ENCODE results near the gene OPN1LW. TPM values are rescaled to one million over a fixed set of nuclear protein-coding genes. Genes with fewer than 3 reads are reported as not detected.

OPN1LW gene
- total and polyA plus RNA-seq, 4 donors = not detected

DNA sequence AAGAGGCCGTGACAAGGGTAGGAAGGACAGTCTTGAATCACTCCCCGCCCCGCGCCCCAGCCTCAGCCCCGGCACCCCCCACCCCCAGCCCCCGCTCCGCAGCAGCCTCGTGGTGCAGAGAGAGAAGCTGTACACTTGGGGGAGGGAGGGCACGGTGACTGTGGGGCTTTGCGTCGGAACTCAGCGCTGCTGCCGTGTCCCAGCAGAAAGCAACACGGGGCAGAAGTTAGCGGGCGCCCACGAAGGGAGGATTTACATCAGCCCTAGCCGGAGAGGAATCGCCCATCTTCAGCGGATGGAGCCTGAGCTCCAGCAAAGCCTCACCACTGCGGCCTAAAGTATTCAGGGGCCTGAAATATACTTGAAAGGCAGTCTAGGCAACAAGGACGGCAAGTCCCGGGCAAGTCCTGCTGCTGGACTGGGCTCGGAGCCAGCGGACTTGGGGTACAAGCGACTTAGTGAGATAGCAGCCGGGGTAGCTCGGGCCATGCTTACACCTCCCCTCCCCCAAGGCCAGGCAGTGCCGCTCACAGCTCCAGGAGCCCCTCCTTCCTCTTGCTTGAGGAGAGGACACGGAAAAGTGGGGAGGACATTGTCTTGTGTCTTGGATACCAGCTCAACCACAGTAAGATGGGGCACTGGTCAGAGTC lies 18.5 kb upstream of the OPN1LW start:
- Histone ChIP-seq H3K36me3 (ENCODE audit: control insufficient read depth in 1 of 2, insufficient read depth in 2 of 2, low read length in 1 of 2) (no peaks in the 10 kb centered on the region), H3K4me1 (ENCODE audit: control insufficient read depth in 1 of 2, insufficient read depth in 2 of 2, low read length in 2 of 2) (no peaks in the 10 kb centered on the region), H3K9me3 (ENCODE audit: control insufficient read depth, low read length) (no peaks in the 10 kb centered on the region), H3K4me3 (ENCODE audit: low read length in 2 of 2) (no peak overlapping the region), H3K27ac (ENCODE audit: low read depth in 1 of 2, low read length in 2 of 2) (no peak overlapping the region), H3K27me3 (ENCODE audit: control insufficient read depth in 1 of 2, insufficient read depth in 2 of 2, low read length in 1 of 2) (no peaks in the 10 kb centered on the region)
- 75 to 77% methylated on average over 30 of the region's 30 CpGs for WGBS, 2 donors
- peak in 1 of 2 donors; percentile 69 for DNase-seq
- no peak for ATAC-seq (ENCODE audit: low FRiP score)
- intact Hi-C loops (cut with DNase I) = no loop called here

- Histone ChIP-seq H3K4me1 (ENCODE audit: control insufficient read depth in 1 of 2, insufficient read depth in 2 of 2, low read length in 2 of 2) (no peaks in the 10 kb centered on the region), H3K27ac (ENCODE audit: low read depth in 1 of 2, low read length in 2 of 2) (no peak overlapping the region), H3K27me3 (ENCODE audit: control insufficient read depth in 1 of 2, insufficient read depth in 2 of 2, low read length in 1 of 2) (no peaks in the 10 kb centered on the region), H3K36me3 (ENCODE audit: control insufficient read depth in 1 of 2, insufficient read depth in 2 of 2, low read length in 1 of 2) (no peaks in the 10 kb centered on the region), H3K4me3 (ENCODE audit: low read length in 2 of 2) (no peak overlapping the region), H3K9me3 (ENCODE audit: control insufficient read depth, low read length) (no peaks in the 10 kb centered on the region)
- DNase-seq (peak in 1 of 2 donors; percentile 64), ATAC-seq (ENCODE audit: low FRiP score) (no peak)
- WGBS, 2 donors = 94 to 97% methylated on average over 11 of the region's 11 CpGs
- intact Hi-C loops (cut with DNase I) = no loop called here
Measured at GRCh38 chrX:154126101-154126500, 17.9 kb upstream of the OPN1LW start.

DNA sequence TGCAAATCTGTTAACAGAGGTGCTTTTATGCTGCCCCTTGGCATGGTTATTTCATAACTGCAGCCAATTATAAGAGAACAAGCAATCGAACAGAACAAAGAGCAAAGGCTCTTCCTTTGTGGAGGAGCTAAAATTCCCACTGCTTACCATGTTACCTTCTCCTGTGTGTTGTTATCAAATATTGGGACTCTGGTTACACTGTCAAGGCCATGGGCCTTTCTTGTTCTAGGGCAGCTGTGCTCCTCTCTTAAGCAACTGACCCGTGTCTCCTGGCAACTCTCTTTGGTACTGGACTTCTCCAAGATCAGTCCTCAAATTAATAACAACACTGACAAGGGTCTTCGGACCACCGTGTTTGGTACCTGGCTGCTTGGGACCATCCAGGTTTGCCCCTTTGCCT lies 12.1 kb upstream of the OPN1LW start:
- intact Hi-C loops (cut with DNase I) = no loop called here

DNA sequence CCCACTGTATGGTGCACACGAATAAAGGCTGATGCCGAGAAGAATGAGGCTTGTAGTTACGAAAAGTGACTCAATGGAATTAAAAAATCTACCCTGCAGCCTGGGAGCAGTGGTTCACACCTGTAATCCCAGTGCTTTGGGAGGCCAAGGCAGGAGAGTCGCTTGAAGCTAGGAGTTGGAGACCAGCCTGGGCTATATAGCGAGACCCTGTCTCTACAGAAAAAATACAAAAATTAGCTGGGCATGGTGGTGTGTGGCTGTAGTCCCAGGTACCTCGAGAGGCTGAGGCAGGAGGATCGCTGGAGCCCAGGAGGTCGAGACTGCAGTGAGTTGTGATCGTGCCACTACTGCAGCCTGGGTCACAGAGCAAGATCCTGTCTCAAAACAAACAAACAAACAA lies 11.7 kb upstream of the OPN1LW start:
- no peaks in the 10 kb centered on the region for H3K27me3 ChIP-seq (ENCODE audit: control insufficient read depth in 1 of 2, insufficient read depth in 2 of 2, low read length in 1 of 2)
- H3K9me3 ChIP-seq (ENCODE audit: control insufficient read depth, low read length) = no peaks in the 10 kb centered on the region
- 82 to 95% methylated on average over 9 of the region's 9 CpGs for WGBS, 2 donors
- no peak overlapping the region for H3K4me3 ChIP-seq (ENCODE audit: low read length in 2 of 2)
- H3K36me3 ChIP-seq (ENCODE audit: control insufficient read depth in 1 of 2, insufficient read depth in 2 of 2, low read length in 1 of 2) = no peaks in the 10 kb centered on the region
- ATAC-seq (ENCODE audit: low FRiP score) (no peak), DNase-seq (peak in 1 of 2 donors; percentile 13)
- no peaks in the 10 kb centered on the region for H3K4me1 ChIP-seq (ENCODE audit: control insufficient read depth in 1 of 2, insufficient read depth in 2 of 2, low read length in 2 of 2)
- intact Hi-C loops (cut with DNase I) = no loop called here
- no peak overlapping the region for H3K27ac ChIP-seq (ENCODE audit: low read depth in 1 of 2, low read length in 2 of 2)

More for the DNA sequence above, 12.1 kb upstream of the OPN1LW start:
- no peaks in the 10 kb centered on the region for H3K27me3 ChIP-seq (ENCODE audit: control insufficient read depth in 1 of 2, insufficient read depth in 2 of 2, low read length in 1 of 2)
- no peaks in the 10 kb centered on the region for H3K9me3 ChIP-seq (ENCODE audit: control insufficient read depth, low read length)
- no peak for ATAC-seq (ENCODE audit: low FRiP score)
- no peak overlapping the region for H3K27ac ChIP-seq (ENCODE audit: low read depth in 1 of 2, low read length in 2 of 2)
- DNase-seq = no peak
- WGBS, 2 donors = 84 to 86% methylated on average over 4 of the region's 4 CpGs
- H3K4me1 ChIP-seq (ENCODE audit: control insufficient read depth in 1 of 2, insufficient read depth in 2 of 2, low read length in 2 of 2) = no peaks in the 10 kb centered on the region
- no peak overlapping the region for H3K4me3 ChIP-seq (ENCODE audit: low read length in 2 of 2)
- no peaks in the 10 kb centered on the region for H3K36me3 ChIP-seq (ENCODE audit: control insufficient read depth in 1 of 2, insufficient read depth in 2 of 2, low read length in 1 of 2)

DNA sequence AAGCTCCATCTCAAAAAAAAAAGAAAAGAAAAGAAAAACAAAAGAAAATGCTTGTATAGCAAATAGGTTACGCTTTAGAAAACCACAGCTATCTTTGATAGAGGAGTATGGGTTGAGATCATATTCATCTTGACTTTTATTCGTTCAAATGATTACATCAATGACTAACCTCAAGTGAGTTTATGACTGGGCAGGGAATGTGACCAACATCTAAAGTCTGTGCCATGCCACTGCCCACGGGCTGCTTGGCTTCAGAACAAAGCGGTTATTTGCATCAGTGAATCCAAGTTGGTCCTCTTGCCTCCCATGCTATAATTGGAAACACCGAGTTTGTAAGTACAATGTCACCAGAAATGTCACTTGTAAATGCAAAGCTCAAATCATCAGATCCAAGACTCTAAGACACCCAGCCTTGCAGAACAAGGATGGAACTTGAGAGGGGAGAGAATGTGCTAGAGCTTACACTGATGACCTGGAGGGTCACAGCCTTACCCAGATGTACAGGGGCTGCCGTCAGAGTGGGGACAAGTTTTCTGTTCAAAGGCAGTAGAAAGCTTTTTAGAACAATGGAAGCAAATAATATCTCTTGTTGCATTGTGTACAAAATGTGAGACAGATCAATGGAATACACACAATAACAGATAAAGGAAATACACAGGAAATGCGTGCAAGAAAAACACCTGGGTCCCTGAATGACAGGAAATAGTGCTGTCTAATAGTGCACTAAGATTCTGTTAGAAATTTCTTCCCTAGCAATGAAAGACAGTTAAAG lies 8.4 kb upstream of the OPN1LW start:
- no peaks in the 10 kb centered on the region for H3K36me3 ChIP-seq (ENCODE audit: control insufficient read depth in 1 of 2, insufficient read depth in 2 of 2, low read length in 1 of 2)
- no peaks in the 10 kb centered on the region for H3K9me3 ChIP-seq (ENCODE audit: control insufficient read depth, low read length)
- intact Hi-C loops (cut with DNase I) = no loop called here
- ATAC-seq (ENCODE audit: low FRiP score) (no peak), DNase-seq (no peak)
- no peak overlapping the region for H3K27ac ChIP-seq (ENCODE audit: low read depth in 1 of 2, low read length in 2 of 2)
- 65 to 73% methylated on average over 7 of the region's 7 CpGs for WGBS, 2 donors
- no peaks in the 10 kb centered on the region for H3K4me1 ChIP-seq (ENCODE audit: control insufficient read depth in 1 of 2, insufficient read depth in 2 of 2, low read length in 2 of 2)
- no peaks in the 10 kb centered on the region for H3K27me3 ChIP-seq (ENCODE audit: control insufficient read depth in 1 of 2, insufficient read depth in 2 of 2, low read length in 1 of 2)
- H3K4me3 ChIP-seq (ENCODE audit: low read length in 2 of 2) = no peak overlapping the region

DNA sequence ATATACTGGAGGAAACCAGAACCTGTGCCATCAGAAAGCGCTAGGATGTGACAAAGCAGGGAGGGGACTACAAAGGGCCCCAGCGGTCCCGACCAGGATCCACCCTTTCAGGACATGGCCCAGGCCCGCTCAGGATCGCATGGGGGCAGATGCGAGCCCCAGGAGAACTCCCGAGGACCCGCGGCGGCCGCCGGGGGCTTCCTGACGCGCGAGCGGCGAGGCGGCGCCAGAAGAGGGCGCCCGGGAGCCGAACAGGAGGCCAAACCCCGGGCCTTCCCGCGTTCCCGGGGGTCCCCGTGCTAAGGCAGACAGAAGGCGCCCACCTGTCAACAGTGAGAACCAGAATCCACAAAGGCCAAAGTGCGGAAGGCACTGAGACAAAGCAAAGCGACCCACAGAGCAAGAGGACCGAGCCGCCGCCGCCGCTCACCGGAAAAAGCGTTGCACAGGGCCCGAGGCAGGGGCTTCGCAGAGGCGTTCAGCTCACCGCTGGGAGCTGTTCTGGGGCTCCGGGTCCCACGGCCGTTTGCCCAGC lies 7.3 kb upstream of the OPN1LW start:
- Histone ChIP-seq H3K9me3 (ENCODE audit: control insufficient read depth, low read length) (no peaks in the 10 kb centered on the region), H3K36me3 (ENCODE audit: control insufficient read depth in 1 of 2, insufficient read depth in 2 of 2, low read length in 1 of 2) (no peaks in the 10 kb centered on the region), H3K27me3 (ENCODE audit: control insufficient read depth in 1 of 2, insufficient read depth in 2 of 2, low read length in 1 of 2) (no peaks in the 10 kb centered on the region), H3K4me1 (ENCODE audit: control insufficient read depth in 1 of 2, insufficient read depth in 2 of 2, low read length in 2 of 2) (no peaks in the 10 kb centered on the region), H3K27ac (ENCODE audit: low read depth in 1 of 2, low read length in 2 of 2) (no peak overlapping the region), H3K4me3 (ENCODE audit: low read length in 2 of 2) (peak overlapping the region in 1 of 2 donors; percentile 15)
- WGBS, 2 donors = 1 to 21% methylated on average over 44 of the region's 44 CpGs
- peak; percentile 73 to 91 for DNase-seq
- intact Hi-C loops (cut with DNase I) = no loop called here
- peak; percentile 87 for ATAC-seq (ENCODE audit: low FRiP score)

DNA sequence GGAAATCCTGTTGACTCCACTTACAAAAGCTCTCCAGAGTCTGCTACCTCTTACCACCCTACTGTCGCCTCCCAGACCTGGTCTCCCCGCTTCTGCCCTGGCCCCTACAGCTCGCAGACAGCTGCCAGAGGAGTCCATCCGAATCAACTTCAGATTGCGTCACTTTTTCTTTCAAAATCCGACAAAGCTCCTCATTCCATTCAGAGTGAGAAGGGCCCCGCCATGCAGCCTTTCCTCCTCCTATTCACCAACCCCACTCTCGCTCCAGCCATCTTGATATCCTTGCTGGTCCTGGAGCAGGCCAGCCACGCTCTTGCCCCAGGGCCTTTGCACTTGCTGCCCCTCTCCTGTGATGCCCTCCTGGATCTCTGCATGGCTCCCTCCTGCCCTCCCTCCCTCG lies 5.2 kb upstream of the OPN1LW start:
- WGBS, 2 donors = 85 to 97% methylated on average over 10 of the region's 10 CpGs
- Histone ChIP-seq H3K4me3 (ENCODE audit: low read length in 2 of 2) (no peak overlapping the region), H3K27me3 (ENCODE audit: control insufficient read depth in 1 of 2, insufficient read depth in 2 of 2, low read length in 1 of 2) (no peaks in the 10 kb centered on the region), H3K4me1 (ENCODE audit: control insufficient read depth in 1 of 2, insufficient read depth in 2 of 2, low read length in 2 of 2) (no peaks in the 10 kb centered on the region), H3K36me3 (ENCODE audit: control insufficient read depth in 1 of 2, insufficient read depth in 2 of 2, low read length in 1 of 2) (no peaks in the 10 kb centered on the region), H3K27ac (ENCODE audit: low read depth in 1 of 2, low read length in 2 of 2) (no peak overlapping the region), H3K9me3 (ENCODE audit: control insufficient read depth, low read length) (no peaks in the 10 kb centered on the region)
- no peak for ATAC-seq (ENCODE audit: low FRiP score)
- DNase-seq = peak in 1 of 2 donors; percentile 55
- intact Hi-C loops (cut with DNase I) = no loop called here

- H3K4me1 ChIP-seq (ENCODE audit: control insufficient read depth in 1 of 2, insufficient read depth in 2 of 2, low read length in 2 of 2) = no peaks in the 10 kb centered on the region
- DNase-seq (peak in 1 of 2 donors; percentile 31), ATAC-seq (ENCODE audit: low FRiP score) (no peak)
- H3K4me3 ChIP-seq (ENCODE audit: low read length in 2 of 2) = no peak overlapping the region
- H3K36me3 ChIP-seq (ENCODE audit: control insufficient read depth in 1 of 2, insufficient read depth in 2 of 2, low read length in 1 of 2) = no peaks in the 10 kb centered on the region
- intact Hi-C loops (cut with DNase I) = no loop called here
- WGBS, 2 donors = 87 to 91% methylated on average over 11 to 12 of the region's 12 CpGs
- H3K27ac ChIP-seq (ENCODE audit: low read depth in 1 of 2, low read length in 2 of 2) = no peak overlapping the region
- no peaks in the 10 kb centered on the region for H3K27me3 ChIP-seq (ENCODE audit: control insufficient read depth in 1 of 2, insufficient read depth in 2 of 2, low read length in 1 of 2)
- no peaks in the 10 kb centered on the region for H3K9me3 ChIP-seq (ENCODE audit: control insufficient read depth, low read length)
Measured at GRCh38 chrX:154140206-154140605, 3.8 kb upstream of the OPN1LW start.

GRCh38 chrX:154140742-154141141 lies 3.3 kb upstream of the OPN1LW start:
- Histone ChIP-seq H3K4me3 (ENCODE audit: low read length in 2 of 2) (no peak overlapping the region), H3K4me1 (ENCODE audit: control insufficient read depth in 1 of 2, insufficient read depth in 2 of 2, low read length in 2 of 2) (no peaks in the 10 kb centered on the region), H3K27me3 (ENCODE audit: control insufficient read depth in 1 of 2, insufficient read depth in 2 of 2, low read length in 1 of 2) (no peaks in the 10 kb centered on the region), H3K36me3 (ENCODE audit: control insufficient read depth in 1 of 2, insufficient read depth in 2 of 2, low read length in 1 of 2) (no peaks in the 10 kb centered on the region), H3K27ac (ENCODE audit: low read depth in 1 of 2, low read length in 2 of 2) (no peak overlapping the region), H3K9me3 (ENCODE audit: control insufficient read depth, low read length) (no peaks in the 10 kb centered on the region)
- DNase-seq (peak in 1 of 2 donors; percentile 43), ATAC-seq (ENCODE audit: low FRiP score) (no peak)
- WGBS, 2 donors = 82 to 93% methylated on average over 10 of the region's 10 CpGs
- intact Hi-C loops (cut with DNase I) = no loop called here

All from aorta (tissue), 5 donors.